Gastroesophageal sphincter (tissue), 3 donors: Measurements from ENCODE around the gene TENT4A.

Source experiments
- POLR2AphosphoS5 ChIP-seq: sonication (generic); formaldehyde crosslinking; IDR thresholded peaks from one replicate; pipeline ENCODE4 v1.6.1; 2017; ENCODE audit warnings: antibody characterized with exemption
- TF ChIP-seq, protein P1 (sequence below), 4 experiments: fragments of 200-600 bp in 2 of 4; fragments of 450-650 bp in 2 of 4; sonication (generic) in 1 of 4; IDR thresholded peaks; one replicate each; pipeline ENCODE4 v1.5.1; 2017 to 2019; ENCODE audit warnings: antibody characterized with exemption in 4 of 4, mild to moderate bottlenecking in 2 of 4, moderate library complexity in 2 of 4

DNA sequence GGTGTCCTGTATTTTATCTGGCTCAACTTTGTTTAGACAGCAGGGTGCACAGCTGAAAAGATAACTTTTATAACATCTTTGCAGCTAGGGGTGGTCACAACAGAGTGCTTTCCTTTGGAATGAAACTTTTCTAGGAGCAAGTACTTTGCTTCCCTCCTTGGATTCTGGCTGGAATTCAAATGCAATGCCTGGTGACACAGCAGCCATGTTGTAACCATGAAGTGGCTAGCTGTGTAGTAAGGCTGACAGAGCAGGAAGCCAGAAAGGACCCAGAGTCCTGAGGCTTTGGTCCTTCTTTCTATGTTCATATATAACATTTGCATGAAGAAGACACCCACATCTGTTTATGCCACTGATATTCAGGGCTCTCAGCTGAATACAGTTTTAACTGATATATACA lies 48.1 kb downstream of the TENT4A start:
- TF ChIP-seq, protein P1, sequence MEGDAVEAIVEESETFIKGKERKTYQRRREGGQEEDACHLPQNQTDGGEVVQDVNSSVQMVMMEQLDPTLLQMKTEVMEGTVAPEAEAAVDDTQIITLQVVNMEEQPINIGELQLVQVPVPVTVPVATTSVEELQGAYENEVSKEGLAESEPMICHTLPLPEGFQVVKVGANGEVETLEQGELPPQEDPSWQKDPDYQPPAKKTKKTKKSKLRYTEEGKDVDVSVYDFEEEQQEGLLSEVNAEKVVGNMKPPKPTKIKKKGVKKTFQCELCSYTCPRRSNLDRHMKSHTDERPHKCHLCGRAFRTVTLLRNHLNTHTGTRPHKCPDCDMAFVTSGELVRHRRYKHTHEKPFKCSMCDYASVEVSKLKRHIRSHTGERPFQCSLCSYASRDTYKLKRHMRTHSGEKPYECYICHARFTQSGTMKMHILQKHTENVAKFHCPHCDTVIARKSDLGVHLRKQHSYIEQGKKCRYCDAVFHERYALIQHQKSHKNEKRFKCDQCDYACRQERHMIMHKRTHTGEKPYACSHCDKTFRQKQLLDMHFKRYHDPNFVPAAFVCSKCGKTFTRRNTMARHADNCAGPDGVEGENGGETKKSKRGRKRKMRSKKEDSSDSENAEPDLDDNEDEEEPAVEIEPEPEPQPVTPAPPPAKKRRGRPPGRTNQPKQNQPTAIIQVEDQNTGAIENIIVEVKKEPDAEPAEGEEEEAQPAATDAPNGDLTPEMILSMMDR (IDR thresholded peaks at IDR 0.05) = no peak
- TF ChIP-seq POLR2AphosphoS5 = no peak
